CD4-positive, alpha-beta T cell (primary cell): ENCODE data around the gene CFAP20DC. TPM values are rescaled to one million over a fixed set of nuclear protein-coding genes. Genes with fewer than 3 reads are reported as not detected.

Source experiments
- ATAC-seq: fragments of 200-7000 bp; cut with Tn5 transposase; one replicate; pipeline ENCODE4 v1.10.0; 2022; ENCODE audit warnings: mild to moderate bottlenecking; ENCODE audit not compliant: poor library complexity
- CTCF ChIA-PET: fragments of 350-600 bp; sonication (Branson Sonifier 250); formaldehyde crosslinking; loops from one replicate; lab custom pipeline; 2021; ENCODE audit warnings: antibody characterized with exemption, inconsistent platforms; lab: Charles Lee
- POLR2A ChIA-PET: fragments of 350-600 bp; sonication (Branson Sonifier 250); formaldehyde crosslinking; loops from one replicate; lab custom pipeline; 2021; ENCODE audit warnings: antibody characterized with exemption, inconsistent platforms; lab: Charles Lee
- DNase-seq, 14 experiments: peaks; one replicate each; pipeline ENCODE4 v3.0.0-alpha.2; 2013 to 2020; ENCODE audit warnings: mixed read lengths in 2 of 14
- H3K27ac ChIP-seq, 2 donors: one replicate each; pipeline versions ENCODE4 v1.5.1 to v1.7.0; 2013; ENCODE audit warnings: low read length in 2 of 2, low read depth in 1 of 2, mild to moderate bottlenecking in 1 of 2
- H3K27me3 ChIP-seq, 2 experiments: 1 replicate in 1 of 2; 2 replicates in 1 of 2; pipeline versions ENCODE4 v1.6.1 to v1.7.0; 2013; ENCODE audit warnings: low read length in 2 of 2, control low read depth in 1 of 2, mild to moderate bottlenecking in 1 of 2, moderate library complexity in 1 of 2; ENCODE audit not compliant: insufficient read depth in 2 of 2, control insufficient read depth in 1 of 2
- H3K36me3 ChIP-seq: one replicate; pipeline ENCODE4 v1.6.1; 2013; ENCODE audit warnings: low read length, control low read depth; ENCODE audit not compliant: insufficient read depth
- H3K4me1 ChIP-seq: one replicate; pipeline ENCODE4 v1.6.1; 2013; ENCODE audit warnings: low read length, control low read depth; ENCODE audit not compliant: insufficient read depth
- H3K4me3 ChIP-seq: one replicate; pipeline ENCODE4 v1.5.1; 2013; ENCODE audit warnings: mild to moderate bottlenecking, low read length, moderate library complexity
- H3K9me3 ChIP-seq, 2 experiments: 1 replicate in 1 of 2; 2 replicates in 1 of 2; pipeline versions ENCODE4 v1.6.1 to v1.7.0; 2013; ENCODE audit warnings: low read length in 2 of 2, mild to moderate bottlenecking in 2 of 2, control low read depth in 1 of 2, moderate library complexity in 1 of 2; ENCODE audit not compliant: control insufficient read depth in 1 of 2, insufficient read depth in 1 of 2
- H3K27ac Mint-ChIP-seq: one replicate; pipeline ENCODE4 v1.8.0; 2020; ENCODE audit warnings: mixed read lengths
- H3K27me3 Mint-ChIP-seq: one replicate; pipeline ENCODE4 v1.8.0; 2021; ENCODE audit warnings: mixed read lengths
- H3K36me3 Mint-ChIP-seq: one replicate; pipeline ENCODE4 v1.8.0; 2021; ENCODE audit warnings: low read depth, mixed read lengths
- H3K4me1 Mint-ChIP-seq: one replicate; pipeline ENCODE4 v1.8.0; 2021; ENCODE audit warnings: low read depth, mixed read lengths
- H3K4me3 Mint-ChIP-seq: one replicate; pipeline ENCODE4 v1.8.0; 2020; ENCODE audit warnings: mild to moderate bottlenecking, mixed read lengths
- H3K9me3 Mint-ChIP-seq: one replicate; pipeline ENCODE4 v1.8.0; 2020; ENCODE audit warnings: mixed read lengths
- intact Hi-C, 2 experiments: fragments of 100-400 bp; cut with DNase I in 1 of 2; cut with micrococcal nuclease in 1 of 2; formaldehyde crosslinking; loops; one replicate each; pipeline versions ENCODE4 v1.15.1 to v1.9.0; 2023 to 2025; cut with DNase I, micrococcal nuclease
- total RNA-seq, 174 experiments: library from RNA in 2 of 174; stranded (reverse) in 2 of 174; gene quantifications; one replicate each; pipeline ENCODE4 v1.2.3 and lab custom pipeline; 2021 to 2026
- TF ChIP-seq, protein P1 (sequence below): fragments of 200-600 bp; IDR thresholded peaks from one replicate; pipeline ENCODE4 v1.8.0; 2022; ENCODE audit warnings: antibody characterized with exemption, mild to moderate bottlenecking

CFAP20DC gene
- total RNA-seq, 2 experiments from 2014 or later: 0.11 to 0.20 TPM

DNA sequence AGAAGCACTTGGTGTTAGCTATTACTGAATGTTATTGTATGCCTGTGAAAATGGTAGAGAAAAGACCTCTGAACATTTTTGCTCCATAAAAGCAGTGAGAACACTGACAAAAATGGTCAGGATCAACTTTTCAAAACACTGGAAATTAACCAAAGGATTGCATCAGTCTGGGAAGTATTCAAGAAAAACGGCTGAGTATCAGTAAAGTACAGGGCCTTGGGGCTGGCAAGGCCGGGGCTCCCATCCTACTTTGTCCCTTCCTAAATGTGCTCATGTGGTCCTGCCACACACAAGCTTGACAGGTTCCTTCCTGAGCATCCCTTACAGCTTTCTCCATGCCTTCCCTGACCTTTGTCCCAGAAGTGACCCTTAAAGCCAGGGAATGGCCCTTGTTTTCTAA, 84.0 kb downstream of the CFAP20DC start:
- ATAC-seq: no peak
- CTCF ChIA-PET: no interaction called here

DNA sequence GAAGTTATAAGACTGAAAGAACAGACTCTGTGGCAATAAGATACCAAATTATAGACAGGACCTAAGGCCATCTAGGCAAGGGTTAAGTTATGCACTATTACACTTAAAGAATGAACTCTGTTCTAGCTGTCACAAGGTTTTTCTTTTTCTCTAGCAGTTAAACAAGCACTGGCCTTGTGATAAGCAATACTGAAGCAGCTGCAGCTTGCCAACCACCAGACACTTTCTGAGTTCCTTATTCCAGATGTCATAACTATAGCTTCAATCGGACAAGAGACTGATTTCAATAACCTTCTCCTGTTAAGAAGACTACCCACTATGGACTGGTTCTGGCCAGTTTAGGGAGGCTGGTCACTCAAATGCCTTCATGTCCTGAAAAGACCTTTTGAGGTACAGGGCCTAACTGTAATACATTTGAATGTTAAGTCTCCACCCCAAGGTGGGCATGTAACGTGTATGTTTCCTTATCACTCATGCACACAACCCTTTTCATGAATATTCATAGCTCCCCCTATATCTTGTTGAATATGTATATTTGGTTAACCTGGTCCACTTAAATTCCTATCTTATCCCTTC, 85.8 kb downstream of the CFAP20DC start:
- POLR2A ChIA-PET: no interaction called here
- Histone ChIP-seq H3K4me3 (no peak overlapping the region), H3K4me1 (no peaks in the 10 kb centered on the region), H3K27ac (no peak overlapping the region), H3K9me3 (no peaks in the 10 kb centered on the region), H3K27me3 (no peaks in the 10 kb centered on the region), H3K36me3 (no peaks in the 10 kb centered on the region)
- H3K36me3 Mint-ChIP-seq: no peaks in the 10 kb centered on the region
- H3K9me3 Mint-ChIP-seq: no peaks in the 10 kb centered on the region
- no peaks in the 10 kb centered on the region for H3K27me3 Mint-ChIP-seq
- ATAC-seq: no peak
- no peak overlapping the region for H3K4me3 Mint-ChIP-seq
- no peak for DNase-seq
- CTCF ChIA-PET: no interaction called here
- intact Hi-C loops: no loop called here
- no peaks in the 10 kb centered on the region for H3K4me1 Mint-ChIP-seq
- TF ChIP-seq, protein P1, sequence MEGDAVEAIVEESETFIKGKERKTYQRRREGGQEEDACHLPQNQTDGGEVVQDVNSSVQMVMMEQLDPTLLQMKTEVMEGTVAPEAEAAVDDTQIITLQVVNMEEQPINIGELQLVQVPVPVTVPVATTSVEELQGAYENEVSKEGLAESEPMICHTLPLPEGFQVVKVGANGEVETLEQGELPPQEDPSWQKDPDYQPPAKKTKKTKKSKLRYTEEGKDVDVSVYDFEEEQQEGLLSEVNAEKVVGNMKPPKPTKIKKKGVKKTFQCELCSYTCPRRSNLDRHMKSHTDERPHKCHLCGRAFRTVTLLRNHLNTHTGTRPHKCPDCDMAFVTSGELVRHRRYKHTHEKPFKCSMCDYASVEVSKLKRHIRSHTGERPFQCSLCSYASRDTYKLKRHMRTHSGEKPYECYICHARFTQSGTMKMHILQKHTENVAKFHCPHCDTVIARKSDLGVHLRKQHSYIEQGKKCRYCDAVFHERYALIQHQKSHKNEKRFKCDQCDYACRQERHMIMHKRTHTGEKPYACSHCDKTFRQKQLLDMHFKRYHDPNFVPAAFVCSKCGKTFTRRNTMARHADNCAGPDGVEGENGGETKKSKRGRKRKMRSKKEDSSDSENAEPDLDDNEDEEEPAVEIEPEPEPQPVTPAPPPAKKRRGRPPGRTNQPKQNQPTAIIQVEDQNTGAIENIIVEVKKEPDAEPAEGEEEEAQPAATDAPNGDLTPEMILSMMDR: no peak
- H3K27ac Mint-ChIP-seq: no peak overlapping the region

More for the DNA sequence above, 84.0 kb downstream of the CFAP20DC start:
- H3K27me3 ChIP-seq: no peaks in the 10 kb centered on the region
- intact Hi-C loops: no loop called here
- POLR2A ChIA-PET: no interaction called here
- no peak overlapping the region for H3K27ac ChIP-seq
- Mint-ChIP-seq H3K36me3 (no peaks in the 10 kb centered on the region), H3K9me3 (no peaks in the 10 kb centered on the region), H3K27me3 (no peaks in the 10 kb centered on the region), H3K27ac (no peak overlapping the region), H3K4me1 (no peaks in the 10 kb centered on the region), H3K4me3 (no peak overlapping the region)
- no peaks in the 10 kb centered on the region for H3K9me3 ChIP-seq
- no peaks in the 10 kb centered on the region for H3K4me1 ChIP-seq
- H3K36me3 ChIP-seq: no peaks in the 10 kb centered on the region
- TF ChIP-seq, protein P1: no peak
- no peak for DNase-seq
- no peak overlapping the region for H3K4me3 ChIP-seq

DNA sequence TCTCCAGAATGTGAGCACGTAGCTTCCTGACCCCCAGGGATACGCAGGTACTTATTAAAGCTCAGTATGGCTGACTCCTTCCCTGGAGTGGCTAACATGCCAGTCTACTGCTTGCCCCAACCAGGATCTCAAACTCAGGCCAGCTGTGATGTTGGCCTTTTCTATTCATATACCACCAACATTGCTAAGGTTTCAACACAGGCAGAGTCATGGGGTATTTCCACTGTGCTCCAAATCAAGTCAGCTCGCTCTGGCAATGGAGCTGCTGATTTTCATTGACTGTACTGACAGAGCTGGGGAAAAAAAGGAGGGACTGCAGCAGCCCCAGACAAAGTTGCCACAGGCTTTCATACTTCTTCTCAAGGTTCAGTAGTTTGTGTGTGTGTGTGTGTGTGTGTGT, 87.0 kb downstream of the CFAP20DC start:
- no peaks in the 10 kb centered on the region for H3K9me3 Mint-ChIP-seq

More for the DNA sequence above, 87.0 kb downstream of the CFAP20DC start:
- ChIA-PET CTCF (no interaction called here), POLR2A (no interaction called here)
- no peaks in the 10 kb centered on the region for H3K4me1 ChIP-seq
- H3K27me3 ChIP-seq: no peaks in the 10 kb centered on the region
- no peak for DNase-seq
- H3K4me1 Mint-ChIP-seq: no peaks in the 10 kb centered on the region
- H3K4me3 ChIP-seq: no peak overlapping the region
- H3K4me3 Mint-ChIP-seq: no peak overlapping the region
- no peaks in the 10 kb centered on the region for H3K27me3 Mint-ChIP-seq
- intact Hi-C loops: no loop called here
- no peaks in the 10 kb centered on the region for H3K36me3 ChIP-seq
- TF ChIP-seq, protein P1: no peak
- no peak overlapping the region for H3K27ac Mint-ChIP-seq
- H3K27ac ChIP-seq: no peak overlapping the region
- no peaks in the 10 kb centered on the region for H3K9me3 ChIP-seq
- no peak for ATAC-seq
- H3K36me3 Mint-ChIP-seq: no peaks in the 10 kb centered on the region
